Astrocyte (in vitro differentiated cells and primary cell): ENCODE measurements around the gene CTNNA2. TPM values are rescaled to one million over a fixed set of nuclear protein-coding genes. Genes with fewer than 3 reads are reported as not detected.

Experiments used
- DNase-seq: peaks from one replicate; pipeline ENCODE4 v3.0.0-alpha.2; 2010; ENCODE audit warnings: low read depth
- FAIRE-seq: peaks from 2 replicates; lab custom pipeline; 2011; peaks lifted over from hg19 to GRCh38; lab: Jason Lieb, UNC
- H2AFZ ChIP-seq: 2 replicates; pipeline ENCODE4 v1.6.0; 2012; ENCODE audit warnings: low read depth, low read length, inconsistent platforms
- H3K27ac ChIP-seq: 2 replicates; pipeline ENCODE4 v1.5.1; 2011; ENCODE audit warnings: low read depth, low read length, inconsistent platforms
- H3K27me3 ChIP-seq: 2 replicates; pipeline ENCODE4 v1.6.0; 2011; ENCODE audit warnings: low read length, inconsistent platforms; ENCODE audit not compliant: insufficient read depth
- H3K36me3 ChIP-seq: 2 replicates; pipeline ENCODE4 v1.5.1; 2011; ENCODE audit warnings: low read length, inconsistent platforms; ENCODE audit not compliant: insufficient read depth
- H3K4me1 ChIP-seq: 2 replicates; pipeline ENCODE4 v1.5.1; 2011; ENCODE audit warnings: low read length, inconsistent platforms; ENCODE audit not compliant: insufficient read depth
- H3K4me2 ChIP-seq: 2 replicates; pipeline ENCODE4 v1.6.0; 2012; ENCODE audit warnings: low read length, inconsistent platforms
- H3K4me3 ChIP-seq: 2 replicates; pipeline ENCODE4 v1.5.1; 2011; ENCODE audit warnings: low read depth, mild to moderate bottlenecking, low read length, inconsistent platforms; ENCODE audit not compliant: insufficient read depth
- H3K79me2 ChIP-seq: 2 replicates; pipeline ENCODE4 v1.6.0; 2012; ENCODE audit warnings: mild to moderate bottlenecking, low read length, inconsistent platforms; ENCODE audit not compliant: insufficient read depth
- H3K9ac ChIP-seq: 2 replicates; pipeline ENCODE4 v1.6.0; 2012; ENCODE audit warnings: mild to moderate bottlenecking, low read length, inconsistent platforms
- H3K9me3 ChIP-seq: 2 replicates; pipeline ENCODE4 v1.5.1; 2012; ENCODE audit warnings: low read depth, mild to moderate bottlenecking, low read length, inconsistent platforms; ENCODE audit not compliant: insufficient read depth
- H4K20me1 ChIP-seq: 2 replicates; pipeline ENCODE4 v1.6.0; 2012; ENCODE audit warnings: low read length, inconsistent platforms; ENCODE audit not compliant: insufficient read depth
- H3K27ac Mint-ChIP-seq: one replicate; pipeline ENCODE4 v1.8.0; 2021; ENCODE audit warnings: mild to moderate bottlenecking, mixed read lengths; ENCODE audit not compliant: unreplicated experiment
- H3K27me3 Mint-ChIP-seq: one replicate; pipeline ENCODE4 v1.8.0; 2021; ENCODE audit warnings: low read depth, mixed read lengths; ENCODE audit not compliant: unreplicated experiment
- H3K36me3 Mint-ChIP-seq: one replicate; pipeline ENCODE4 v1.8.0; 2021; ENCODE audit warnings: low read depth, mixed read lengths; ENCODE audit not compliant: unreplicated experiment
- H3K4me1 Mint-ChIP-seq: one replicate; pipeline ENCODE4 v1.8.0; 2021; ENCODE audit warnings: low read depth, mixed read lengths; ENCODE audit not compliant: unreplicated experiment
- H3K4me3 Mint-ChIP-seq: one replicate; pipeline ENCODE4 v1.8.0; 2021; ENCODE audit warnings: mild to moderate bottlenecking, moderate library complexity, mixed read lengths; ENCODE audit not compliant: unreplicated experiment
- H3K9me3 Mint-ChIP-seq: one replicate; pipeline ENCODE4 v1.8.0; 2021; ENCODE audit warnings: mild to moderate bottlenecking, mixed read lengths; ENCODE audit not compliant: unreplicated experiment
- EZH2 ChIP-seq: IDR thresholded peaks from 2 replicates; pipeline ENCODE4 v1.6.1; 2012; ENCODE audit warnings: mild to moderate bottlenecking, low read length, inconsistent platforms; ENCODE audit not compliant: insufficient read depth
- total RNA-seq: library from RNA; stranded (reverse); gene quantifications from 2 replicates; pipeline ENCODE4 v1.2.1, GENCODE V29; 2021
- TF ChIP-seq, protein P1 (sequence below): IDR thresholded peaks from 2 replicates; pipeline ENCODE4 v1.5.1; 2011; ENCODE audit warnings: low read depth, mild to moderate bottlenecking, inconsistent platforms, low read length, moderate library complexity; ENCODE audit not compliant: insufficient read depth

The CTNNA2 gene
- total RNA-seq, 1 donor from 2014 or later, result 3.9 TPM

DNA sequence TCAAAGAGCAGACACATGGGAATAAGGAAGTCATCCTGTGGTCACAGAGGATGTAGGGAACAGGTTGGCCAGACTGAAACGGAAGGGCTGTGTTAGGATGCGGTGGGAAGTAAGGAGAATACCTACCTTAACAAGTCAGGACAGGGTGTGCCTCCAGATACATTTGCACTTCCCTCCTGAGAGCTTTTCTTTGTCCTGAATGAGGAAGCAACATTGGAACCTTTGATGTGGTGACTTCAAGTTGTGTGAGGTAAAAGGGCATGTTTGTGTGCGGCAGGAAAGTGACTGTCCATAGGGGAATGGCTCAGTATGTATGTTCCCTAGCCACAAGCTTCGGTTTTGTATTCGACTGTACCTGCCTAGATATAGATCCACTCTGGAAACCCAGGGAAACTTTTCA, 816.6 kb downstream of the CTNNA2 start:
- H3K4me2 ChIP-seq, result no peak overlapping the region
- Mint-ChIP-seq H3K36me3 (no peaks in the 10 kb centered on the region), H3K4me1 (peaks cover 5% of the 10 kb centered on the region), H3K27me3 (peaks cover 5% of the 10 kb centered on the region), H3K9me3 (no peaks in the 10 kb centered on the region), H3K4me3 (no peak overlapping the region), H3K27ac (no peak overlapping the region)
- H3K4me3 ChIP-seq, result no peak overlapping the region
- peaks cover under 1% of the 10 kb centered on the region for H3K27me3 ChIP-seq
- no peaks in the 10 kb centered on the region for H3K79me2 ChIP-seq
- no peak for DNase-seq
- no peak overlapping the region for H3K27ac ChIP-seq
- H4K20me1 ChIP-seq, result no peaks in the 10 kb centered on the region
- H2AFZ ChIP-seq, result no peak overlapping the region
- no peaks in the 10 kb centered on the region for H3K9me3 ChIP-seq
- H3K36me3 ChIP-seq, result no peaks in the 10 kb centered on the region
- no peaks in the 10 kb centered on the region for H3K4me1 ChIP-seq
- no peak overlapping the region for H3K9ac ChIP-seq
- TF ChIP-seq EZH2, result no peak
- TF ChIP-seq, protein P1, sequence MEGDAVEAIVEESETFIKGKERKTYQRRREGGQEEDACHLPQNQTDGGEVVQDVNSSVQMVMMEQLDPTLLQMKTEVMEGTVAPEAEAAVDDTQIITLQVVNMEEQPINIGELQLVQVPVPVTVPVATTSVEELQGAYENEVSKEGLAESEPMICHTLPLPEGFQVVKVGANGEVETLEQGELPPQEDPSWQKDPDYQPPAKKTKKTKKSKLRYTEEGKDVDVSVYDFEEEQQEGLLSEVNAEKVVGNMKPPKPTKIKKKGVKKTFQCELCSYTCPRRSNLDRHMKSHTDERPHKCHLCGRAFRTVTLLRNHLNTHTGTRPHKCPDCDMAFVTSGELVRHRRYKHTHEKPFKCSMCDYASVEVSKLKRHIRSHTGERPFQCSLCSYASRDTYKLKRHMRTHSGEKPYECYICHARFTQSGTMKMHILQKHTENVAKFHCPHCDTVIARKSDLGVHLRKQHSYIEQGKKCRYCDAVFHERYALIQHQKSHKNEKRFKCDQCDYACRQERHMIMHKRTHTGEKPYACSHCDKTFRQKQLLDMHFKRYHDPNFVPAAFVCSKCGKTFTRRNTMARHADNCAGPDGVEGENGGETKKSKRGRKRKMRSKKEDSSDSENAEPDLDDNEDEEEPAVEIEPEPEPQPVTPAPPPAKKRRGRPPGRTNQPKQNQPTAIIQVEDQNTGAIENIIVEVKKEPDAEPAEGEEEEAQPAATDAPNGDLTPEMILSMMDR, result no peak
- FAIRE-seq, result no peak

GRCh38 chr2:80330527-80331450, 817.9 kb downstream of the CTNNA2 start:
- no peak overlapping the region for H3K27ac ChIP-seq
- Mint-ChIP-seq H3K4me1 (peaks cover 5% of the 10 kb centered on the region), H3K36me3 (no peaks in the 10 kb centered on the region), H3K27ac (no peak overlapping the region), H3K27me3 (peaks cover 5% of the 10 kb centered on the region), H3K9me3 (no peaks in the 10 kb centered on the region), H3K4me3 (no peak overlapping the region)
- no peak overlapping the region for H3K4me3 ChIP-seq
- no peak overlapping the region for H3K4me2 ChIP-seq
- no peaks in the 10 kb centered on the region for H4K20me1 ChIP-seq
- H3K36me3 ChIP-seq, result no peaks in the 10 kb centered on the region
- H3K4me1 ChIP-seq, result no peaks in the 10 kb centered on the region
- TF ChIP-seq EZH2, result no peak
- TF ChIP-seq, protein P1, result no peak
- no peaks in the 10 kb centered on the region for H3K27me3 ChIP-seq
- no peak overlapping the region for H2AFZ ChIP-seq
- FAIRE-seq (no peak), DNase-seq (no peak)
- no peaks in the 10 kb centered on the region for H3K9me3 ChIP-seq
- no peaks in the 10 kb centered on the region for H3K79me2 ChIP-seq
- H3K9ac ChIP-seq, result no peak overlapping the region

- Mint-ChIP-seq H3K4me3 (no peak overlapping the region), H3K27ac (no peak overlapping the region), H3K9me3 (no peaks in the 10 kb centered on the region), H3K4me1 (no peaks in the 10 kb centered on the region), H3K27me3 (peaks cover 2% of the 10 kb centered on the region), H3K36me3 (no peaks in the 10 kb centered on the region)
- Histone ChIP-seq H3K27ac (no peak overlapping the region), H3K4me3 (no peak overlapping the region), H3K9ac (no peak overlapping the region), H4K20me1 (no peaks in the 10 kb centered on the region), H3K79me2 (no peaks in the 10 kb centered on the region), H3K36me3 (no peaks in the 10 kb centered on the region), H3K9me3 (no peaks in the 10 kb centered on the region), H2AFZ (no peak overlapping the region), H3K27me3 (no peaks in the 10 kb centered on the region), H3K4me2 (no peak overlapping the region), H3K4me1 (no peaks in the 10 kb centered on the region)
- DNase-seq (no peak), FAIRE-seq (no peak)
- TF ChIP-seq, protein P1, result no peak
- TF ChIP-seq EZH2, result no peak
Observed at GRCh38 chr2:80333886-80334285, 821.0 kb downstream of the CTNNA2 start.
